Large intestine (tissue), 3 donors: ENCODE data around the gene AFF3. TPM values are rescaled to one million over a fixed set of nuclear protein-coding genes. Genes with fewer than 3 reads are reported as not detected.

Source experiments
- DNase-seq, 2 donors: peaks; one replicate each; pipeline versions ENCODE4 v3.0.0 to v3.0.0-alpha.2; 2013
- H3K27ac ChIP-seq: one replicate; pipeline ENCODE4 v1.5.1; 2013; ENCODE audit warnings: low read length
- H3K27me3 ChIP-seq: 2 replicates; pipeline ENCODE4 v1.6.1; 2013; ENCODE audit warnings: low read length; ENCODE audit not compliant: control insufficient read depth, insufficient read depth
- H3K36me3 ChIP-seq: 2 replicates; pipeline ENCODE4 v1.6.1; 2013; ENCODE audit warnings: low read length; ENCODE audit not compliant: control insufficient read depth, insufficient read depth
- H3K4me1 ChIP-seq: one replicate; pipeline ENCODE4 v1.6.1; 2013; ENCODE audit warnings: low read length; ENCODE audit not compliant: control insufficient read depth, insufficient read depth
- H3K4me3 ChIP-seq: one replicate; pipeline ENCODE4 v1.5.1; 2013; ENCODE audit warnings: low read length
- H3K9me3 ChIP-seq: one replicate; pipeline ENCODE4 v1.6.1; 2013; ENCODE audit warnings: mild to moderate bottlenecking, low read depth, low read length, moderate library complexity; ENCODE audit not compliant: control insufficient read depth
- WGBS: methylation state at CpG from one replicate; pipeline ENCODE4 v1.1.5; 2013; ENCODE audit warnings: low lambda C conversion rate; ENCODE audit not compliant: insufficient coverage; 5-methylcytosine and 5-hydroxymethylcytosine counted together
- polyA plus RNA-seq: library from polyadenylated mRNA; unstranded; fragments of 120-200 nt; gene quantifications from one replicate; pipeline ENCODE4 v1.2.1, GENCODE V29; 2013

AFF3 gene
- polyA plus RNA-seq, 1 donor: 4.8 TPM

DNA sequence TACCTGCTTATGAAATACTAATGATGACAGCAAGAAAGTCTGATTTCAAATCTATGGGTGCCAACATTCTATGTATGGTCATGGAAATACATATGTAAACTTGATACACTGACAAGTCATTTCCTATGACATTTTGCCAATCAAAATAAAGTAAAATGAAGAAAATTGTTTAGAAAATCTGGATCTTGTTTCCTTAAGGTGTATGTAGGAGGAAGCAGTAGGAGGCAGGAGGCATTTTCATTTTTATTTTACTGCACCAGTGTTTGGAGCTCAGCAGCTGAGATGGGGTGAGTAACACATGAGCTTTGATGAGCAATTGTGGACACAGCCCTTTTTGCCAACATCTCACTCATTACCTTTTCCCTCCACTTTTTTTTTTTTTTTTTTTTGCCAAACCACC lies 167.0 kb downstream of the AFF3 start:
- no peaks in the 10 kb centered on the region for H3K9me3 ChIP-seq
- H3K4me3 ChIP-seq: no peak overlapping the region
- H3K4me1 ChIP-seq: no peaks in the 10 kb centered on the region
- H3K36me3 ChIP-seq: no peaks in the 10 kb centered on the region
- DNase-seq: no peak
- H3K27ac ChIP-seq: no peak overlapping the region
- H3K27me3 ChIP-seq: peaks cover 2% of the 10 kb centered on the region

- Histone ChIP-seq H3K27me3 (peaks cover 2% of the 10 kb centered on the region), H3K4me1 (no peaks in the 10 kb centered on the region), H3K4me3 (no peak overlapping the region), H3K9me3 (no peaks in the 10 kb centered on the region), H3K27ac (no peak overlapping the region), H3K36me3 (no peaks in the 10 kb centered on the region)
- no CpG with 5 or more reads among the region's 3 CpGs for WGBS
- no peak for DNase-seq
These were observed 167.6 kb downstream of the AFF3 start for GRCh38 chr2:99974682-99975375.

- peaks cover 2% of the 10 kb centered on the region for H3K27me3 ChIP-seq
- H3K9me3 ChIP-seq: no peaks in the 10 kb centered on the region
- H3K4me3 ChIP-seq: no peak overlapping the region
- no peaks in the 10 kb centered on the region for H3K4me1 ChIP-seq
- peak in 1 of 2 donors; percentile 23 for DNase-seq
- H3K36me3 ChIP-seq: no peaks in the 10 kb centered on the region
- whole genome bisulfite sequencing: 38% methylated on average over 1 of the region's 6 CpGs
- no peak overlapping the region for H3K27ac ChIP-seq
These were observed 168.1 kb downstream of the AFF3 start for GRCh38 chr2:99974275-99974674.

DNA sequence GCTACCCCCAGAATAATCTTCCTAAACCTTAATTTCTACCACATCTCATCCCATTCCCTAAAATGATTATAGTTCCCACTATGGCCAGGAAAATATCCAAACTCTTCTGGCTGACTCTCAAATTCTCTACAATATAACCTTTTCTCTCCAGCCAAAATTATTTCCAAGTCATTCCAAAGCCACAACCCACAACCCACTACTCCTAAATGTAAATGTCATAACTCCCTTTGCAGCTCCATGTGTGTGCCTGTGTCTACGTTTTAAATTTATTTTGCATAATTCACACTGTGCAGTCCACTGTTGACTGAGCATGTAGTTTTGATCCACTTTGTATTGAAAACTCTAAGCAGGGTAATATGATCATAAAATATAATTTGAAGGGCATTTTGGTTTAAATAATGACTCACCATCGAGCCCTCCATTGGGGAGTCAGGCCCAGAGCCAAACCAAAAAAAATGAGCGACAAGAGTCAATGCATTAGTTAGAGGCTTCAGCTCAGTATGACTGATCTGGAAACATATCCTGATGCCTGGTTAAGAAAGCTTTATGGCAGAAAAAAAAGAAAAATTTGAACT lies 171.0 kb downstream of the AFF3 start:
- H3K27me3 ChIP-seq: peaks cover 4% of the 10 kb centered on the region
- H3K9me3 ChIP-seq: no peaks in the 10 kb centered on the region
- H3K4me3 ChIP-seq: no peak overlapping the region
- no peaks in the 10 kb centered on the region for H3K4me1 ChIP-seq
- H3K27ac ChIP-seq: no peak overlapping the region
- H3K36me3 ChIP-seq: no peaks in the 10 kb centered on the region
- no peak for DNase-seq
- 94% methylated on average over 2 of the region's 3 CpGs for WGBS

GRCh38 chr2:99970292-99970868 lies 172.0 kb downstream of the AFF3 start:
- no peak for DNase-seq
- Histone ChIP-seq H3K4me1 (no peaks in the 10 kb centered on the region), H3K9me3 (no peaks in the 10 kb centered on the region), H3K27ac (no peak overlapping the region), H3K27me3 (peaks cover 4% of the 10 kb centered on the region), H3K4me3 (no peak overlapping the region), H3K36me3 (no peaks in the 10 kb centered on the region)
- 75% methylated on average over 3 of the region's 12 CpGs for WGBS

- Histone ChIP-seq H3K4me3 (no peak overlapping the region), H3K36me3 (no peaks in the 10 kb centered on the region), H3K9me3 (no peaks in the 10 kb centered on the region), H3K27me3 (no peaks in the 10 kb centered on the region), H3K27ac (no peak overlapping the region), H3K4me1 (no peaks in the 10 kb centered on the region)
- no peak for DNase-seq
- WGBS: 75% methylated on average over 1 of the region's 9 CpGs
These were observed 181.0 kb downstream of the AFF3 start for GRCh38 chr2:99961196-99961913.

GRCh38 chr2:99960790-99961189 lies 181.6 kb downstream of the AFF3 start:
- no peaks in the 10 kb centered on the region for H3K9me3 ChIP-seq
- no peak overlapping the region for H3K27ac ChIP-seq
- no peaks in the 10 kb centered on the region for H3K27me3 ChIP-seq
- peak in 1 of 2 donors; percentile 11 for DNase-seq
- no peak overlapping the region for H3K4me3 ChIP-seq
- no CpG with 5 or more reads among the region's 3 CpGs for WGBS
- H3K4me1 ChIP-seq: no peaks in the 10 kb centered on the region
- no peaks in the 10 kb centered on the region for H3K36me3 ChIP-seq

DNA sequence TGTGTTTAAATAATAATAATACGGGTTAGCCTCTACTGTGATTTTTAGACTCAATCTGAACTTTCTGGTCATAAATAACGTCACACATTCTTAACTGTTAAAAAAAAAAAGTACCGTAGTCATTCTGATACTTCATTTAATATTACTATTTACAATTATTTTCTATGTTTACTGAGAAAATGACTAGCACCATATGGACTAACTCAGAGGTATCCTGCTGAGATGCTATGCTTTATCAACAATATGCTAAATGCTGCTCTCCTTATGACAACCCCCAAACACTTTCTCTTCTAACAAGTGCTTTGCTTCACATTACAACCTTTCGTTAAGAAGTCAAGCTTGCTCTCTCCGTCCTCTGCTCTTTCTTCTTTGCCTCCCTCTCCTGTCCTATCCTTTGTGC lies 182.1 kb downstream of the AFF3 start:
- Histone ChIP-seq H3K27ac (no peak overlapping the region), H3K4me1 (no peaks in the 10 kb centered on the region), H3K27me3 (no peaks in the 10 kb centered on the region), H3K4me3 (no peak overlapping the region), H3K36me3 (no peaks in the 10 kb centered on the region), H3K9me3 (no peaks in the 10 kb centered on the region)
- DNase-seq: no peak
- 84% methylated on average over 4 of the region's 5 CpGs for whole genome bisulfite sequencing

DNA sequence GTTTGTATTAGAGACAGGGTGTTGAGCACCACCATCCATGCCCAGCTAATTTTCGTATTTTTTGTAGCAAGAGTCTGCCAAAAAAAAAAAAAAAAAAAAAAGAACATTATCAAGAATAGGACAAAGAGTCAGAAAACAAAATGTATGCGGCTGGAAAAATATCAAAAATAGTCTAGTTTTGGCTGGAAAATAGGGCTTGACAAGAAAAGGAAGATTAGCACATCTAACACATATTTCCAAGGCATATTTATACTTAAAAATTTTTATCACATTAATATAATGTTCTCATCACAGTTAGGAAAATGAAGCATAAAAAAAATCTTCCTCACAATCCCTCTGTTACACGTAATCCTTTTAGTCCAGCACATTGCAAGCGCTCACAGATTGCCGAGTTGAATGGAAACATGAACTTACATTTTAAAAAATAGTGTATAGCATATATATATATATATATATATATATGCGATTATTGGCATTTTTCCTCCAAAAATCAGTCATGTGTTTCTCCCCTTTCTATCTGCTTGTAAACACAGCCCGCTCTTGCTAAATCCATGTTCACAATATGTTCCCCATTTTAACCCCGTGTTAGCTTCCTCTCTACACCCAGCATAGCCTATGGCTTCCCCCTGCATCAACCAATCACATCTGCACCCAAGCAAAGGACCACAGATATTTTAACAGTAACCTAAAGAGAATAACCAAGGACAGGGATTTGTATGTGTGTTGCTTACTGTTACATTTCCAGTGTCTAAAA lies 183.0 kb downstream of the AFF3 start:
- DNase-seq: no peak
- Histone ChIP-seq H3K4me1 (no peaks in the 10 kb centered on the region), H3K36me3 (no peaks in the 10 kb centered on the region), H3K27ac (no peak overlapping the region), H3K4me3 (no peak overlapping the region), H3K9me3 (no peaks in the 10 kb centered on the region), H3K27me3 (no peaks in the 10 kb centered on the region)
- 98% methylated on average over 5 of the region's 8 CpGs for WGBS
